ENCODE data around the gene USP46. TPM values are rescaled to one million over a fixed set of nuclear protein-coding genes. Genes with fewer than 3 reads are reported as not detected.

Gene USP46
- total RNA-seq, 1 experiment from 2014 or later, result 48.1 TPM

GRCh38 chr4:52689096-52689495 is 30.0 kb upstream of the USP46 start:
- ChIA-PET CTCF (interaction anchor here (1.0 kb wide), 1 partner anchor 101 kb away, joined by 3 read pairs; no protein-coding TSS in a partner anchor), POLR2A (interaction anchor here (0.7 to 1.5 kb wide), 2 partner anchors 23 to 72 kb away, joined by 3 to 4 read pairs; no protein-coding TSS in a partner anchor)
- H3K36me3 Mint-ChIP-seq, result peaks cover 18% of the 10 kb centered on the region
- TF ChIP-seq ELF4 (CRISPR knock-in tag; IDR thresholded peaks at IDR 0.05; ENCODE audit: low read depth) (no peak), RELA (CRISPR knock-in tag; IDR thresholded peaks at IDR 0.05; ENCODE audit: borderline replicate concordance) (no peak), ZNF416 (CRISPR knock-in tag; IDR thresholded peaks at IDR 0.05) (no peak), PRRX2 (CRISPR knock-in tag; IDR thresholded peaks at IDR 0.05) (no peak), ZBTB21 (CRISPR knock-in tag; IDR thresholded peaks at IDR 0.05; ENCODE audit: borderline replicate concordance) (no peak), ARID4B (CRISPR knock-in tag; IDR thresholded peaks at IDR 0.05; ENCODE audit: borderline replicate concordance) (no peak), EMX1 (CRISPR knock-in tag; IDR thresholded peaks at IDR 0.05) (no peak), ZNF219 (CRISPR knock-in tag; IDR thresholded peaks at IDR 0.05; ENCODE audit: borderline replicate concordance) (no peak)
- H3K9me3 Mint-ChIP-seq, result peaks cover 23% of the 10 kb centered on the region
- H3K4me3 Mint-ChIP-seq, result no peak overlapping the region
- H3K4me1 Mint-ChIP-seq, result peaks cover 17% of the 10 kb centered on the region
- no peak overlapping the region for H3K27ac Mint-ChIP-seq
- DNase-seq (ENCODE audit: low spot score) (no peak), ATAC-seq (no peak)
- peaks cover 6% of the 10 kb centered on the region for H3K27me3 Mint-ChIP-seq (ENCODE audit: low read depth)

- H3K27me3 Mint-ChIP-seq (ENCODE audit: low read depth), result peaks cover 2% of the 10 kb centered on the region; the same call in 1 of the 2 replicates
- H3K36me3 Mint-ChIP-seq, result peaks cover 5% of the 10 kb centered on the region; the same call in 1 of the 2 replicates
- ChIA-PET POLR2A (interaction anchor here (1.2 kb wide), 1 partner anchor 24 kb away, joined by 3 read pairs; no protein-coding TSS in a partner anchor), CTCF (no interaction called here)
- DNase-seq (ENCODE audit: low spot score), result no peak
- TF ChIP-seq E2F5 (CRISPR knock-in tag; IDR thresholded peaks at IDR 0.05) (no peak), PRDM15 (CRISPR knock-in tag; IDR thresholded peaks at IDR 0.05) (no peak), ATF3 (CRISPR knock-in tag; conservative IDR thresholded peaks at IDR 0.05) (no peak), ZNF671 (CRISPR knock-in tag; IDR thresholded peaks at IDR 0.05) (no peak), CTCF (IDR thresholded peaks at IDR 0.05) (no peak), ZNF232 (CRISPR knock-in tag; IDR thresholded peaks at IDR 0.05) (no peak), E2F1 (CRISPR knock-in tag; IDR thresholded peaks at IDR 0.05) (no peak), NR3C1 (CRISPR knock-in tag; conservative IDR thresholded peaks at IDR 0.05; ENCODE audit: low read depth) (no peak), CREB1 (CRISPR knock-in tag; IDR thresholded peaks at IDR 0.05) (no peak), ZNF263 (CRISPR knock-in tag; IDR thresholded peaks at IDR 0.05; ENCODE audit: low read depth) (no peak), ZNF396 (CRISPR knock-in tag; IDR thresholded peaks at IDR 0.05; ENCODE audit: borderline replicate concordance) (no peak), FOXP1 (CRISPR knock-in tag; IDR thresholded peaks at IDR 0.05; ENCODE audit: borderline replicate concordance) (no peak), MXD4 (CRISPR knock-in tag; IDR thresholded peaks at IDR 0.05; ENCODE audit: borderline replicate concordance) (no peak)
- H3K4me1 Mint-ChIP-seq, result peaks cover 17% of the 10 kb centered on the region
- H3K4me3 Mint-ChIP-seq, result no peak overlapping the region
- H3K9me3 Mint-ChIP-seq, result peaks cover 10% of the 10 kb centered on the region
- no peak for ATAC-seq
- H3K27ac Mint-ChIP-seq, result no peak overlapping the region
Observed at GRCh38 chr4:52687696-52688095, 28.6 kb upstream of the USP46 start.
